HG03378 (cell line): Measurements from ENCODE around the gene EDC4.
"Not testable (repeated sequence)": the region's sequence is repeated elsewhere in the genome, so short reads cannot be mapped to it uniquely, and the experiment has no call there.

Experiments used
- ATAC-seq: cut with Tn5 transposase; IDR thresholded peaks from one replicate; pipeline ENCODE4 v1.9.1; 2021; ENCODE audit warnings: mild to moderate bottlenecking, moderate library complexity; ENCODE audit not compliant: unreplicated experiment

EDC4 gene

DNA sequence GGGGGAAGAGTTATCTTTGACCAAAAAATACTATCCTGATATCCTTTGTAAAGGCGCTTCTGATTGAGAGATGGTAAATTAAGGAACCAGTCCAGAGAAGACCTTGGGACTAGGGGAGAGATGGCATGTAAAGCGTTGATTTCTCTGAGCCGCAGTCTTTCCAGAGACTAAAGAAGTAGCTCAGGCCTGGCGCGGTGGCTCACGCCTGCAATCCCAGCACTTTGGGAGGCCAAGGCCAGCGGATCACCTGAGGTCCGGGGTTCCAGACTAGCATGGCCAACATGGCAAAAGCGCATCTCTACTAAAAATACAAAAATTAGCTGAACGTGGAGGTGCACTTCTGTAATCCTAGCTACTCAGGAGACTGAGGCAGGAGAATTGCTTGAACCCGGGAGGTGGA is 24.7 kb upstream of the EDC4 start:
- ATAC-seq = no peak

DNA sequence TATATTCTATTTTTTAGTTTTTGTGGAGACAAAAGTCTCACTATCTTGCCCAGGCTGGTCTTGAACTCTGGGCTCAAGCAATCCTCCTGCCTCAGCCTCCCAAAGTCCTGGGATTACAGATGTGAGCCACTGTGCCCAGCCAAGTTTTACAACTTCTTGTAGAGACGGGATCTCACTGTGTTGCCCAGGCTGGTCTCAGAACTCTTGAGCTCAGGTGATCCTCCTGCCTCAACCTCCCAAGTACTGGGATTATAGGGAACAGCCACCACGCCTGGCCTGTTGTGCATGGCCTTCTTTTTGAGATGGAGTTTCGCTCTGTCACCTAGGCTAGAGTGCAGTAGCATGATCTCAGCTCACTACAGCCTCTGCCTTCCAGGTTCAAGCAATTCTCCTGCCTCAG is 19.2 kb upstream of the EDC4 start:
- ATAC-seq = no peak

DNA sequence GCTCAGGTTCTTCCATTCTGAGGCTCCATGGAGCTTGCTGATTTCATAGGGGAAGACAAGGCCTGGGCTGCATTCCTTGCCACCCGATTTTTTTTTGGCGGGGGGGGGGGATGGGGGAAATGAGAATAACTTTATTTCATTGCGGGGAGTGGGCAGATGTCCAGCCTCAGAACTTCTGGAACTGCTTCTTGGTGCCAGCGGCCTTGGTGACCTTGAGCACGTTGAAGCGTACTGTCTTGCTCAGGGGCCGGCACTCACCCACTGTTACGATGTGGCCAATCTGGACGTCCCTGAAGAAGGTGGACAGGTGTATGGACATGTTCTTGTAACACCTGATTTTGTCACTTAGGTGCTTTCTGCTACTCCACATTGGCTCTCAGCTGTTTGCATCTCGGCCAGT is 17.1 kb upstream of the EDC4 start:
- ATAC-seq = no peak

DNA sequence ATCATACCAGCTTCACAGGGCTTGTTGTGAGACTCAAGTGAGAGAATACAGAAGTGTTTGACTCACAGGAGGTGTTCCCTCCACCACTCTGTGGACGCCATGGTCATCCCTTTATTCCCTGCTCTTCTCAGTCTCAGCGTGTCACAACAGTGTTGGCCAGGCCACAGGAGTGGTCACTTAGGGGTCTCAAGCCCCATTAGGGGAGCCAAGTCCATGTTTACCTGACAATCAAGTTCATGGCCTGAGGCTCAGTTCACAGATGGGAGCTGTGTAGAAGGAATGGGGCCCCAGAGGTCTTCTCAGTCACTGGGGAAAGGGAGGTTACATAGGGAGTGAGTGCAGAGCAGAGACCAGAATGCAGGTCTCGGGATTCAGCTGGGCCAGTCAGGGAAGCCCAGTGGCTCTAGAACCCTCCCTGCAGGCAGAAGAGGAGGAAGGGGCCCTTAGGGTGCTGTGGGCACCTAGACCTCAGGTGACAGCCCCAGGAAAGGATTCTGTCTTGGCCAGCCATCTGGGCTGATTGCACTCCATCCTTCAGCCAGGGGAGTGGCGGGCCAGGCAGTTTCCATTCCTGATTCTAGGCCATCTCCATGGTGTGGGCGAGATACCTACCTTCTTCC is 15.8 kb upstream of the EDC4 start:
- ATAC-seq = no peak

DNA sequence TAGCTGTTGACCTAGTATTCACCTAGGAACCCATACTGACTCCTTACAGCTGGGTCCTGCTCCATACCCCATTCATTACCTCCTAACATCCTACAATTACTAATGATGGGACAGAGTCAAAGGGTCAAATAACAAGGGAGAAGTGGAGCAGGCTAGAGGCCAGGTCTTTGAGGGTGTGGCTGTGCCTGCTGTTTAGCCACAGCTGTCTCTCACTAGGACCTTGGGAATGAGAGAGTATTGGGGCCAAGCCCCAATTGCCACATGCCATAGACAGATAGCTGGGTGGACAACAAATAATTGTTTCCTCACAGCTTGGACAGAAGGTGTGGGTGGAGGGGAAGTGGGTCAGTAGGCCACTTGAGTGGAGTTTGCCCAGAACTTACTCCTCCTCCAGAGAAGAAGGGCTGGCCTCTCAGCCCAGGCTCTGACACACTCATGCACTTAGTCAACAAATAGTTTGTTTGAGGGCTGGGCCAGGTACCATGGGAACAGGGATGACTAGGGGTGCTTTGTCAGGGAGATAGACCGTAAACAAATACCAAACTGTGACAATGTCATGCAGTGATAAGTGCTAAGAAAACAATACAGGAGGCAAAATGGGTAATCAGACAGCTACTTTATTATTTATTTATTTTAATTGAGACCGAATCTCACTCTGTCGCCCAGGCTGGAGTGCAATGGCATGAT is 15.2 kb upstream of the EDC4 start:
- ATAC-seq = no peak

DNA sequence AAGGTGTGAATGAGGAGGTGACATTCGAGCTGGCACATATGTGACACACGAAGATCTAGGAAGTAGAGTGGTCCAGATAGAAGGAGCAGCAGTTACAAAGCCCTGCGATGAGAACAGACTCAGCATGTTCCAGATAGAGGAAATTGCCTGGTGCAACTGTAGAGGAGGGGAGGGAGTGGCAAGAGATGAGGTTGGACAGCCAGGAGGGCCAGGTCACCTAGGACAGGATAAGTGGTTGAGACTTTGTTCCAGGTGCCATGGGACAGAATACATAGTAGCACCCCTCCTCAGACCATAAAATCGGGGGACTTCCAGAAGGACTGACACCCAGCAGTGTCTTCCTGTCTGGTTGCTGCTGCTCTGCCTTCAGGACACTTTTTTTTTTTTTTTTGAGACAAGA is 14.4 kb upstream of the EDC4 start:
- no peak for ATAC-seq

DNA sequence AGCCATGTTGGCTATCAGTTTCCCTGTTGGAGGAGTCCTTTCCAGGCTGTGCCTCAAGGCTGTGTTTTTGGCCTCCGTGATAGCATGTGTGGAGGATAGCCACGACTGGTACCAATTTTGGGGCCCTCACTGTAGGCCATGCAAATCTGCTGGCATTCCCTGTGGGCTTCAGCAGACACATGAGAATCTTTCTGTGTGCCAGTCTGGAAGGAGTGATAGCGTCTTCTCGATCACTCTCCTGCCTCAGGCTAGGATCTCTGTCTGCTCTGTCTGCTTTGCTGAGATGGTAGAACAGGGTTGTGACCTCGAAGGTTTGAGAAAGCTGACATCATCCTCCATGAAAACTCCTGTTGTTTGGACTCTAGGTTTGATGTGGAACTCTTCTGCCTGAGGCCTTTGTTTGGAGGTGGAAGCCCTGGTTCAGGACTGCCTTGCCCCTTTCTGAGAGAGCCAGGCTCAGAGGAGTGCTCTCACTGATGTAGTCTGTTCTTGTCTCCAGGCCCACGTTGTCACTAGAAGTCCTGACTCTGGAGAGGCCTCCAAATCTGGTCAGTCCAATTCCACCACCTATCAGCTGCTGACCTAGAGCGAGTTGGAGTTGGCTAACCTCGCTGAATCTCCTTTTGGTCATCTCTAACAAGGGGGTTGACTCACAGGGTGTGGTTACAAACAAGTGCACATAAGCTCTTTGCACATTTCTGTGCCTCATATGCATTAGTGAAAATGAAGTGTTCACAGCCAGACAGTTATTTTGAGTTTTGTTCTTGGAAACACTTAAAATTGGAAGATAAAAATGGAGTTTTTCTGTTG is 12.1 kb upstream of the EDC4 start:
- no peak for ATAC-seq

DNA sequence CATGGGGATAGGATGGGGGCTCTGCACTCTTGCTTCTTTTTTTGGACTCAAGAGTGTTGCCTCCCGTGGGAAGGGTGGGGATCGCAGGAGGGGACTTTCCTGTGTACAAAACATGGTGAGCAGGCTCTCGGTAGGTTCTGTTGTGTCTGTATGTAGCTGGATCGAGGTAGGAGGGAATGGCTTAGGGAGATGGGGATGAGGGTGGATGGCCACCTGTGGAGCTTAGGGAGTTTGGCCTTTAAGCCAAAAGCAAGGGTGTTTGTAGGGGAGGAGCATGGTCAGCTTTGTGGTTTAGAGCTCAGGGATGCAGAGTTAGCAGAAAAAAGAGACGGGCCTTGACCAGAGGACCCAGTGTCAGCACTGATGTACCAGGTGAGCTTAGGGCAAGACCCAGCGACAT is 11.0 kb upstream of the EDC4 start:
- ATAC-seq = no peak

DNA sequence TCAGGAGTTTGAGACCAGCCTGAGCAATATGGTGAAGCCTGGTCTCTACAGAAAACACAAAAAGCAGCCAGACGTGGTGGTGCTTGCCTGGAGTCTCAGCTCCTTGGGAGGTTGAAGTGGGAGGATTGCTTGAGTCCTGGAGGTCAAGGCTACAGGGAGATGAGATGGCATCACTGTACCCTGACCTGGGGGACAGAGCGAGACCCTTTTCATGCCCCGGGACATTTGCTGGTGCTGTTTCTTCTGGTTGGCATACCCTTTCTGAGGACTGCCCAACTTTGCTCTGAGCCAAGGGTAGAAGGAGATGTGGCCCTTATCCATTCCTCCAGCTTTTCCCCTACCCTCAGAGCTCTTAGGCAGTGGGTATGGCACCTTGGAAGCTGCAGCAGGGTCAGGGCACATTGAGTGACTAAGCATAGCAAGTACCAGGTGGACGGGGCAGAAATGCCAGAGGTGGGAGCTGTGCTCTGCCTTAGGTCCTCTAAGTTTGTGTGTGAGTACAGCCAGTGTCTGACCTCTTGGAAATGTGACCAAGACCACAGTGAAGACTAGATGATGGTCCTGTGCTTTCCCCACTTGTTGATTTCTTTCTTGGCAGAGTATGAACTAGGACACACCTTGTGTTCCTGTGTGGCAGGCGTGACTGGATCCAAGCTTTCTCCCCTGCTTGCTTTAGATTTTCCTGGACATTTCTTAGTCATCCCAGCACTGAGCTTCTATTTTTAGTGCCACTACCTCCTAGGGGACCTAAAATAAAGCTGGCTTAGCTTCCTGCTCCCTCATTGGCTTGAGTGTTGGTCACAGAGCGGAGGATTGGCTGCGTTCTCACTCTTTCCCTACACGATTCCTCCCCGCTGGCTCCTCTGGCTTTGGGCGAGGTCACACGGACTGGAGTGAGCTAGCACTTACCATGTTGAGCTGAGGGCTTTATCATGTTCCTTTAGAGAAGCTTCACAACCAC is 9.9 kb upstream of the EDC4 start:
- no peak for ATAC-seq

DNA sequence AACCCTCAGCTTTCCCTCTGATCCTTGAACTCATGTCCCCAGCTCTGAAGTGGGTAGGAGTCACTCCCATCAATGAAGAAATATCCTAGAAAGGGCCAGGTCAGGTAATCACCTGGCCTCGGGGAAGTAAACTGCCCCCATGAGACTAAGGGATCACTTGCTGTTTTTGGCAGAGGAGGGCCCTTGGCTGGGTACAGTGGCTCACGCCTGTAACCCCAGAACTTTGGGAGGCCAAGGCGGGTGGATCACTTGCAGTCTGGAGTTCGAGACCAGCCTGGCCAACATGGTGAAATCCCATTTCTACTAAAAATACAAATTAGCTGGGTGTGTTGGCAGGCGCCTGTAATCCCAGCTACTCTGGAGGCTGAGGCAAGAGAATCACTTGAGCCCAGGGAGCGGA is 8.8 kb upstream of the EDC4 start:
- not testable (repeated sequence) for ATAC-seq

DNA sequence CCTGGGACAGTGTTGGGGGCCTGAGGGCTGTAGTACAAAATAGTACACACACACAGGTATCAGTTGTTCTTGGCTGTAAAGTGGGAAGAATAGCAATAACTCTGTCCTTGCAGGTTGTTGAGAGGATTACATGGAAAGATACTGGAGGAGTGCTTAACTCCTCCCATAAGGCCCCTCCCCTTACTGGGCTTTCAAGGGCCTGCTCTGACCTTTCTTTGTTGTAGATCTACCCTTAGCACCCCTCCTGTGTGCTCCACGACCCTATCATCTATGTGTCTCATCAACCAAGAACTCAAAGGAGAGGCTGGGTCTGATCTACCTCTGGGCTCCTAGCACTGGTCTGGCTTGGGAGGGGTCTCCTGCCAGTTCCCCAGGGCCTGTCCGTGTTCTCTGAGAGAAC is 8.3 kb upstream of the EDC4 start:
- ATAC-seq = no peak

DNA sequence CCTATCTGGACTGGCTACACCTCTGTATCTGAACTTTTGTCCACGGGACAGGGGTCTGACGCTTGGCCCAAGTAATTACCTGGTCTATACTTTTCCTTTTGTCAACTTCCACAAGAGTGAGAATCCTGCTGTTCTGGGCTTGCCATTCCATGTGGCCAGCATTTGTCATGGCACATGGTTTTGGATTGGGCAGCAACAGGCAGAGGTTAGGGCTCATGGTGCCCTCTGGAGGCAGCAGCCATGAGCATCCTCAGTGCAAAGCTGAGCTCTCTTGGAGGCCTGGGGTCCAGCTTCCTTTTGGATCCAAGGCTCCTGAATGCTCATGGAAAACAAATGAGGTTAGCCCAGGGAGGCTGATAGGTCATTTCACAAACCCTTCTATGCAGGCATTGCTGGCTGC is 7.5 kb upstream of the EDC4 start:
- ATAC-seq = no peak

DNA sequence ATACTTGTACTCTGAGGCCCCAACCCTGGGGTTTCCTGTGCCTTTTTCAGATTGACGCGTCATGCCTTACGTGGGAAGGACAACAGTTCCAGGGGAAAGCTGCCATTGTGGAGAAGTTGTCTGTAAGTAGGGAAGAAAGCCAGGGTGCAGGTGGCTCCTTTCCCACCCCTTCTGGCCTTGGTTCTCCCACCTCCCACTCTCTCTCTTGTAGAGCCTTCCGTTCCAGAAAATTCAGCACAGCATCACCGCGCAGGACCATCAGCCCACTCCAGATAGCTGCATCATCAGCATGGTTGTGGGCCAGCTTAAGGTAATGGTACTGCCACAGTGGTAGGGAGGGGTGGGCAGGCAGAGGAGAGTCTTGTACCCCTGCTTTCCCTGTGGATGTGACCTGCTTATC is 4.6 kb upstream of the EDC4 start:
- no peak for ATAC-seq

DNA sequence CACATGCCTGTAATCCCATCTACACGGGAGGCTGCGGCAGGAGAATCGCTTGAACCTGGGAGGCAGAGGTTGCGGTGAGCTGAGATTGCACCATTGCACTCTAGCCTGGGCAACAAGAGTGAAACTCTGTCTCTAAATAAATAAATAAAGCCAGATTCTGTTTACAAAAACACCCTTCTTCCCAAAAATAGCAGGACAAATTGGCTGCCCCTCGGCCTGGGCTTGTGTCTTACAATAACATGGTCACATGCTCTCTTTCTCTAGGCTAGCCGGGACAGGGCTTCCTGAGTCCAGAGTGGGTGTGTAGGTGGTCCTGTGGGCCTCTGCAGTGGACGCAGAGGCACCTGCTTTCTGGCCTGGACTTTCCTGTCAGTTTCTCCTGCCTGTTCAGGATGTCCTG is 3.2 kb upstream of the EDC4 start:
- ATAC-seq = no peak

DNA sequence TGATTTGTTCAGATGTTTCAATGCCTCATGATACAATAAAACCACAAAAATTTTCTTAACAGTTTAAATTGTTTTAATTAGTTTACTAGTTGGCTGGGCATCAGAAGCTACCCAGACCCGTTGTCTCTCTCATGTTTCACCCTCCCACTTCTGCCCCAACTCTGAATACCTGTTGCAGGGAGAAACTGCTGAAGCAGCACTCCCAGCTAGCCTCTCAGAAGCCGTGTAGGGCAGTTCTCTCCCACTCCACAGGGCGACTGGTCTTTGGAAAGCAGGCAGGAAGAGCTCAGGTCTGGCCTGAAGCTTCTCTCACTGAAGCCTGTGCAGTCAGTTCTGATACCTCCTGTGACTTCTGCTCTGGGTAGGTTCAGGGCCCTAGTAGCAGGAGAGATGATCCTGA is 1.6 kb upstream of the EDC4 start:
- no peak for ATAC-seq

DNA sequence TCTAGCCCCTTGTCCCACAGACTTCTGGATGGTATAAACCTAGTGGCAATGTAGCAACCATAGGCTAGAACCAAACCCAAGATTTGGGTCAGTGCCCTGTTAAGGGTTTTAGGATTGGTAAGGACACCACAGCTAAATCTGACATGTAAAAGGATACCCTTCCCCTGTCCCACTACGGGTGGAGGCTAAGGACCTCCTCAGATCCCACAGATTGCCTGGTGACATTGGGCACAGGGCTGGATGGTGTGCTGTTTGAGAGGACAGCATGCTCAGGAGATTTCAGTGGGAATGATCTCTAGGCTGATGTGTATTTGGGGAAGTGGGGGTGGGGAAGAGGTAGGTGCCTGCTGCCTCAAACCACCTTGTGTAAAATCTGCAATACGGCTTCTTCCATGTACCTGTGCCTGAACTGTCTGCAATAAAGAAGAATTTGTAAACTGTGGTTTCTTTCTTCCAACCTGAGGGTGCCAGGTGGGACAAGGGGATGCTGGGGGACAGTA is 671 bp upstream of the EDC4 start:
- ATAC-seq = no peak

DNA sequence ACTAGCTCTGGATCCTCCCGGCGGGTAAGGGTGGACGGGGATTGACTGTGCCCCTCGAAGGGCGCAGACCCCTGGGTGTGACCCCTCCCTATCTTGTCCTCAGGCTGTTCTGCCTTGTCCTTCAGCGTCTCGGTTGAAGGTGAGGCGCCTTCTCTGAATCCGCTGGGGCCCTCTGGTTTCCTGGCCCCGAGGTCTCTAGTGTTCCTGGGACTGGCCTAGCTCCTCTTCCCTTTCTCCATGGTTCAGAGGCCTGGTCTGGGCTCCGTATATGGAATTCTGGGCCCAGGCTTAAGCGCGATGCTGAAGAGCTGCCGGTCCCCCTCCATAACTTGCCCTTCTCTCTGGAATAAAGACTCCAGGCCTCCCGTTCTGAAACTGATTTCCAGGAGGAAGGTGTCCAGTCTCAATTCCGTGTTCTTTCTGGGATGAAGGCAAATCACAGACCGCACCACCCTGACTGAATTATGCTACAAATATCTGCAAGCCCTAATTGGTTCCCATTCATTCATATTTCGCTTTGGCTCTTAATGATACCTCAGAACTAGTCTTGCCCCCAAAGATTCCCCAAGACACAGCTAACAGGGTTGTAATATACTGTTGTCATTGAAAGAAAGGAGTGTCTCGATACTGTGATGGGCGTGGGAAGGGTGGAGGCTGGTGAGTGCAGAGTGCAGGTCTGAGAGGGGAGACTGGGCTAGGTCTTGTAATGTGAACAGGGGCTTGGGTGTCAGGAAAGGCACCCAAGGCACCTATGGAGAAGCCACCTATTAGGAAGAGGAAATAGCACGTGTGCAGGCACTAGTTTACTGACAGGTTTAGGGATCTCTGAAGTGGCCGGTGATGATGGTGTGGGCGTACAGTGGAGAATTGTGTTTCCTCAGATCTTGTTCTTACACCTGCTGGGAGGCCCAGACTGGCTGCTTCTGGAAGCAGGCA is 851 bp downstream of the EDC4 start:
- ATAC-seq = no peak

DNA sequence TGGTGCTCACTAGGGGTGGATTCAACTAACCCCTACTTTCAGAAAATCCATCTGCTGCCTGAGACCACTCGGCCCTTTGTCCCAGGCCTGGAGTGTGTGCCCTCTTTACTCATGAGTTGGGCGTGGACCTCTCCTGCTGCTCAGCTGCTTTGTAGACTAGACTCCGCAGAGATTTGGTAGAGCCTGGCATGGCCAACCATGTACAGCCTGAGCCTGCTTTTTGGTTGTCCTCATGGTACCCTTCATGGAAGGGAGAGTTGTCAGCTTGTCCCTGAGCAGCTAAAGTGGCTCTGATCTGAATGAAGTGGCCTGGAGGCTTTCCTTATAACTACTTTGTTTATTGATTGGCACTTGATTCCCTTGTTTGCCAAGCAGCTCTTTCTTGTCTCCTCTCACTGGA is 1.5 kb downstream of the EDC4 start:
- no peak for ATAC-seq

DNA sequence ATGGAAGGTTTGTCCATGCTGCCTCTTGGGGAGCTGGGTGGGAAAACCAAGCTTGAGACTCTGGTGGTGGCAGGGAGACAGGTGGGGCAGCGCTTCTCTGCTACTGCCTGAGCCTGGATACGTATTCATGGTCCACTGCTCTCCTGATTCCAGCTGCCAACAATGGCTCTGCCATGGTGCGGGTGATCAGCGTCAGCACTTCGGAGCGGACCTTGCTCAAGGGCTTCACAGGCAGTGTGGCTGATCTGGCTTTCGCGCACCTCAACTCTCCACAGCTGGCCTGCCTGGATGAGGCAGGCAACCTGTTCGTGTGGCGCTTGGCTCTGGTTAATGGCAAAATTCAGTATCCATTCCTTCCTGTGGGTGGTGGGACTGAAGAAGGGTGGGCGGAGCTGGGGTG is 4.2 kb downstream of the EDC4 start:
- no peak for ATAC-seq

DNA sequence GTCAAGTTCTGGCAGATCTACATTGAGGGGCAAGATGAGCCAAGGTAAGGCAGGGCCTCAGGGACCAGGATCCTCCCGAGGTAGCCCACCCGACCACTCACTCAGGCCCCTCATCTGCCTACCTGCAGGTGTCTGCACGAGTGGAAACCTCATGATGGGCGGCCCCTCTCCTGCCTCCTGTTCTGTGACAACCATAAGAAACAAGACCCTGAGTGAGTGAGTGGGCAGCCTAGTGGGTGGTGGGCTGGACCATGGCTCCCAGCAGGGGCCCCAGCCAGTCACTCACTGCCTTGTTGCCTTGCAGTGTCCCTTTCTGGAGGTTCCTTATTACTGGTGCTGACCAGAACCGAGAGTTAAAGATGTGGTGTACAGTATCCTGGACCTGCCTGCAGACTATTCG is 5.4 kb downstream of the EDC4 start:
- ATAC-seq = no peak
